CD8-positive, alpha-beta memory T cell (primary cell): Measurements from ENCODE around the gene IZUMO1. TPM values are rescaled to one million over a fixed set of nuclear protein-coding genes. Genes with fewer than 3 reads are reported as not detected.
"Not testable (repeated sequence)": the region's sequence is repeated elsewhere in the genome, so short reads cannot be mapped to it uniquely, and the experiment has no call there.

Source experiments
- CTCF ChIA-PET: fragments of 350-600 bp; sonication (Branson Sonifier 250); formaldehyde crosslinking; loops from one replicate; lab custom pipeline; 2021; ENCODE audit warnings: antibody characterized with exemption; lab: Charles Lee
- POLR2A ChIA-PET: fragments of 350-600 bp; sonication (Branson Sonifier 250); formaldehyde crosslinking; loops from one replicate; lab custom pipeline; 2021; ENCODE audit warnings: antibody characterized with exemption; lab: Charles Lee
- DNase-seq, 5 donors: peaks; one replicate each; pipeline versions ENCODE4 v3.0.0 to v3.0.0-alpha.2; 2020 to 2022; ENCODE audit warnings: mixed read lengths in 1 of 5
- H3K27ac ChIP-seq: one replicate; pipeline ENCODE4 v1.7.0; 2013; ENCODE audit warnings: low read depth, mild to moderate bottlenecking, low read length, moderate library complexity
- H3K27me3 ChIP-seq: 2 replicates; pipeline ENCODE4 v1.7.0; 2013; ENCODE audit warnings: low read length, mild to moderate bottlenecking; ENCODE audit not compliant: insufficient read depth, poor library complexity, severe bottlenecking
- H3K36me3 ChIP-seq: 2 replicates; pipeline ENCODE4 v1.7.0; 2013; ENCODE audit warnings: mild to moderate bottlenecking, low read length, moderate library complexity; ENCODE audit not compliant: insufficient read depth
- H3K4me1 ChIP-seq: 2 replicates; pipeline ENCODE4 v1.7.0; 2013; ENCODE audit warnings: mild to moderate bottlenecking, low read length, moderate library complexity; ENCODE audit not compliant: insufficient read depth
- H3K4me3 ChIP-seq: 2 replicates; pipeline ENCODE4 v1.7.0; 2013; ENCODE audit warnings: mild to moderate bottlenecking, low read length
- H3K9me3 ChIP-seq: 2 replicates; pipeline ENCODE4 v1.7.0; 2013; ENCODE audit warnings: mild to moderate bottlenecking, low read length
- H3K27ac Mint-ChIP-seq, 8 donors: one replicate each; pipeline ENCODE4 v1.8.0; 2020 to 2021; ENCODE audit warnings: mixed read lengths in 8 of 8, mild to moderate bottlenecking in 6 of 8, inconsistent platforms in 3 of 8, moderate library complexity in 3 of 8
- H3K27me3 Mint-ChIP-seq, 2 donors: one replicate each; pipeline ENCODE4 v1.8.0; 2020 to 2021; ENCODE audit warnings: mixed read lengths in 2 of 2, mild to moderate bottlenecking in 1 of 2, moderate library complexity in 1 of 2
- H3K36me3 Mint-ChIP-seq, 3 donors: one replicate each; pipeline ENCODE4 v1.8.0; 2020 to 2021; ENCODE audit warnings: mixed read lengths in 3 of 3, inconsistent platforms in 1 of 3, mild to moderate bottlenecking in 1 of 3
- H3K4me1 Mint-ChIP-seq, 3 donors: one replicate each; pipeline ENCODE4 v1.8.0; 2020 to 2021; ENCODE audit warnings: mixed read lengths in 3 of 3, inconsistent platforms in 1 of 3, mild to moderate bottlenecking in 1 of 3
- H3K4me3 Mint-ChIP-seq, 7 donors: one replicate each; pipeline ENCODE4 v1.8.0; 2020 to 2021; ENCODE audit warnings: mixed read lengths in 7 of 7, mild to moderate bottlenecking in 6 of 7, moderate library complexity in 4 of 7, inconsistent platforms in 2 of 7
- H3K9me3 Mint-ChIP-seq, 5 donors: one replicate each; pipeline ENCODE4 v1.8.0; 2020 to 2022; ENCODE audit warnings: mixed read lengths in 5 of 5, mild to moderate bottlenecking in 3 of 5, moderate library complexity in 2 of 5, inconsistent platforms in 1 of 5
- polyA plus RNA-seq: library from polyadenylated mRNA; unstranded; fragments of 300-500 nt; fragmentation: Illumina TruSeq; gene quantifications from one replicate; pipeline ENCODE4 v1.2.3, GENCODE V29; 2021
- total RNA-seq, 2 experiments: library from RNA; stranded (reverse); gene quantifications; one replicate each; pipeline ENCODE4 v1.2.3, GENCODE V29; 2021

Gene IZUMO1
- total and polyA plus RNA-seq, 3 experiments from 2014 or later, result not detected

GRCh38 chr19:48719263-48720171 lies 27.2 kb downstream of the IZUMO1 start, which contains the start of gene MAMSTR:
TSS of gene MAMSTR (minus strand) at chr19:48719725. CDS start at chr19:48719031, 694 bp downstream.
- peaks cover 14 to 22% (median 16%) of the 10 kb centered on the region in 3 donors for H3K4me1 Mint-ChIP-seq
- H3K36me3 Mint-ChIP-seq, result peaks cover 0 to 3% (median 0%) of the 10 kb centered on the region in 3 donors
- H3K27me3 ChIP-seq, result no peaks in the 10 kb centered on the region
- peak within 1 kb of the TSS; percentile 90 to 99 (median 98) for H3K27ac Mint-ChIP-seq
- peak within 1 kb of the TSS; percentile 93 to 98 (median 97) for H3K4me3 Mint-ChIP-seq
- H3K9me3 Mint-ChIP-seq, result no peaks in the 10 kb centered on the region
- no peaks in the 10 kb centered on the region for H3K27me3 Mint-ChIP-seq
- ChIA-PET CTCF (no interaction called here), POLR2A (no interaction called here)
- no peaks in the 10 kb centered on the region for H3K36me3 ChIP-seq
- peak within 1 kb of the TSS; percentile 90 for H3K27ac ChIP-seq
- DNase-seq, result no peak
- no peaks in the 10 kb centered on the region for H3K9me3 ChIP-seq
- H3K4me1 ChIP-seq, result peaks cover 17% of the 10 kb centered on the region
- peak within 1 kb of the TSS; percentile 91 for H3K4me3 ChIP-seq

GRCh38 chr19:48718711-48719231 lies 27.9 kb downstream of the IZUMO1 start:
- H3K36me3 ChIP-seq, result no peaks in the 10 kb centered on the region
- no peaks in the 10 kb centered on the region for H3K9me3 ChIP-seq
- ChIA-PET CTCF (no interaction called here), POLR2A (no interaction called here)
- Mint-ChIP-seq H3K36me3 (peaks cover 0 to 6% (median 0%) of the 10 kb centered on the region in 3 donors), H3K4me3 (peak overlapping the region in 1 of 7 donors; percentile 55), H3K27ac (peak overlapping the region in 2 of 8 donors; percentile 17 to 64), H3K4me1 (peaks cover 16 to 28% (median 18%) of the 10 kb centered on the region in 3 donors), H3K27me3 (no peaks in the 10 kb centered on the region), H3K9me3 (no peaks in the 10 kb centered on the region)
- H3K4me3 ChIP-seq, result no peak overlapping the region
- H3K27me3 ChIP-seq, result no peaks in the 10 kb centered on the region
- DNase-seq, result no peak
- no peak overlapping the region for H3K27ac ChIP-seq
- H3K4me1 ChIP-seq, result peaks cover 19% of the 10 kb centered on the region

- H3K27ac ChIP-seq, H3K9me3 Mint-ChIP-seq, H3K27me3 ChIP-seq, H3K36me3 ChIP-seq, H3K4me3 ChIP-seq, H3K27me3 Mint-ChIP-seq, DNase-seq, CTCF ChIA-PET, H3K9me3 ChIP-seq, POLR2A ChIA-PET, H3K36me3 Mint-ChIP-seq: not testable (repeated sequence)
- H3K4me1 ChIP-seq, result peaks cover 26% of the 10 kb centered on the region
- Mint-ChIP-seq H3K4me1 (peaks cover 18 to 34% (median 22%) of the 10 kb centered on the region in 3 donors), H3K4me3 (peak overlapping the region in 1 of 7 donors; percentile 55), H3K27ac (peak overlapping the region in 1 of 8 donors; percentile 67)
These were observed 28.6 kb downstream of the IZUMO1 start for GRCh38 chr19:48718106-48718505.

GRCh38 chr19:48716562-48717291 lies 30.0 kb downstream of the IZUMO1 start:
- POLR2A ChIA-PET, result interaction anchor here (0.6 kb wide), 1 partner anchor 64 kb away, joined by 6 read pairs; no protein-coding TSS in a partner anchor
- CTCF ChIA-PET, result interaction anchor here (1.3 kb wide), 1 partner anchor 8 kb away, joined by 6 read pairs; no protein-coding TSS in a partner anchor
- H3K36me3 ChIP-seq, result no peaks in the 10 kb centered on the region

GRCh38 chr19:48715681-48716171 lies 31.0 kb downstream of the IZUMO1 start:
- H3K27me3 Mint-ChIP-seq, result no peaks in the 10 kb centered on the region
- CTCF ChIA-PET, result interaction anchor here (1.3 kb wide), 1 partner anchor 9 kb away, joined by 6 read pairs; no protein-coding TSS in a partner anchor
- H3K4me3 Mint-ChIP-seq, result peak overlapping the region in 6 of 7 donors; percentile 18 to 81 (median 56)
- Histone ChIP-seq H3K4me3 (no peak overlapping the region), H3K36me3 (no peaks in the 10 kb centered on the region), H3K27ac (peak overlapping the region; percentile 70), H3K27me3 (no peaks in the 10 kb centered on the region), H3K4me1 (peaks cover 19% of the 10 kb centered on the region), H3K9me3 (no peaks in the 10 kb centered on the region)
- H3K36me3 Mint-ChIP-seq, result peaks cover 0 to 5% (median 0%) of the 10 kb centered on the region in 3 donors
- peaks cover 20 to 28% (median 22%) of the 10 kb centered on the region in 3 donors for H3K4me1 Mint-ChIP-seq
- peaks cover 0 to 3% (median 0%) of the 10 kb centered on the region in 5 donors for H3K9me3 Mint-ChIP-seq
- POLR2A ChIA-PET, result no interaction called here
- peak overlapping the region in 2 of 8 donors; percentile 33 to 76 for H3K27ac Mint-ChIP-seq
- DNase-seq, result no peak

More at GRCh38 chr19:48716562-48717291, 30.0 kb downstream of the IZUMO1 start:
- DNase-seq, result no peak
- Histone ChIP-seq H3K9me3 (no peaks in the 10 kb centered on the region), H3K4me3 (no peak overlapping the region), H3K4me1 (peaks cover 28% of the 10 kb centered on the region), H3K27me3 (no peaks in the 10 kb centered on the region), H3K27ac (no peak overlapping the region)
- peak overlapping the region in 4 of 7 donors; percentile 21 to 82 (median 34) for H3K4me3 Mint-ChIP-seq
- peaks cover 0 to 6% (median 0%) of the 10 kb centered on the region in 3 donors for H3K36me3 Mint-ChIP-seq
- no peak overlapping the region for H3K27ac Mint-ChIP-seq
- no peaks in the 10 kb centered on the region for H3K27me3 Mint-ChIP-seq
- peaks cover 25 to 34% (median 25%) of the 10 kb centered on the region in 3 donors for H3K4me1 Mint-ChIP-seq
- peaks cover 0 to 3% (median 0%) of the 10 kb centered on the region in 5 donors for H3K9me3 Mint-ChIP-seq

- ChIA-PET POLR2A (interaction anchor here (1.2 to 1.7 kb wide), 3 partner anchors 10 to 69 kb away, joined by 3 to 7 read pairs (median 4); partner anchors contain the start of gene CA11), CTCF (interaction anchor here (0.9 to 2.3 kb wide), 3 partner anchors 10 to 70 kb away, joined by 3 to 9 read pairs (median 6); no protein-coding TSS in a partner anchor)
- Mint-ChIP-seq H3K27ac (peak overlapping the region in 6 of 8 donors; percentile 51 to 90 (median 79)), H3K4me1 (peaks cover 14 to 23% (median 20%) of the 10 kb centered on the region in 3 donors), H3K4me3 (peak overlapping the region; percentile 74 to 91 (median 81)), H3K27me3 (no peaks in the 10 kb centered on the region), H3K9me3 (peaks cover 0 to 3% (median 0%) of the 10 kb centered on the region in 5 donors), H3K36me3 (peaks cover 0 to 4% (median 0%) of the 10 kb centered on the region in 3 donors)
- Histone ChIP-seq H3K27ac (peak overlapping the region; percentile 70), H3K4me3 (peak overlapping the region; percentile 83), H3K27me3 (no peaks in the 10 kb centered on the region), H3K4me1 (peaks cover 19% of the 10 kb centered on the region), H3K9me3 (no peaks in the 10 kb centered on the region), H3K36me3 (no peaks in the 10 kb centered on the region)
- no peak for DNase-seq
These were observed 31.7 kb downstream of the IZUMO1 start for GRCh38 chr19:48714759-48715675.
